KMS-11 (cell line): Measurements from ENCODE around the gene ISCU.
"Not testable (repeated sequence)": the region's sequence is repeated elsewhere in the genome, so short reads cannot be mapped to it uniquely, and the experiment has no call there.

Source experiments
- H2AFZ ChIP-seq: fragments of 200-600 bp; sonication (generic); 2 replicates; pipeline ENCODE4 v1.6.1; 2016; ENCODE audit warnings: antibody characterized with exemption, mixed run types, low read depth
- H3K27ac ChIP-seq: fragments of 200-600 bp; sonication (generic); 2 replicates; pipeline ENCODE4 v1.6.1; 2016; ENCODE audit warnings: mild to moderate bottlenecking, mixed run types
- H3K27me3 ChIP-seq: fragments of 200-600 bp; sonication (generic); 2 replicates; pipeline ENCODE4 v1.6.1; 2017; ENCODE audit warnings: mild to moderate bottlenecking, low read depth, mixed run types, moderate library complexity; ENCODE audit not compliant: insufficient read depth
- H3K36me3 ChIP-seq: fragments of 200-600 bp; sonication (generic); 2 replicates; pipeline ENCODE4 v1.6.1; 2017; ENCODE audit warnings: mild to moderate bottlenecking, mixed run types; ENCODE audit not compliant: insufficient read depth
- H3K4me1 ChIP-seq: fragments of 200-600 bp; sonication (generic); 2 replicates; pipeline ENCODE4 v1.6.1; 2016; ENCODE audit warnings: mild to moderate bottlenecking, low read depth, mixed run types; ENCODE audit not compliant: poor library complexity, severe bottlenecking
- H3K4me2 ChIP-seq: fragments of 200-600 bp; sonication (generic); 2 replicates; pipeline ENCODE4 v1.7.0; 2016; ENCODE audit warnings: mild to moderate bottlenecking, mixed run types
- H3K4me3 ChIP-seq: fragments of 200-600 bp; sonication (generic); IDR thresholded peaks from 2 replicates; pipeline ENCODE4 v1.6.1; 2017; ENCODE audit warnings: low read depth, low read length, mixed read lengths; ENCODE audit not compliant: insufficient read depth
- H3K79me2 ChIP-seq: fragments of 200-600 bp; sonication (generic); 2 replicates; pipeline ENCODE4 v1.6.1; 2016; ENCODE audit warnings: low read depth, mixed run types; ENCODE audit not compliant: insufficient read depth
- H3K9ac ChIP-seq: fragments of 200-600 bp; sonication (generic); 2 replicates; pipeline ENCODE4 v1.6.1; 2016; ENCODE audit warnings: mild to moderate bottlenecking, mixed run types
- H4K20me1 ChIP-seq: fragments of 200-600 bp; sonication (generic); 2 replicates; pipeline ENCODE4 v1.6.1; 2016; ENCODE audit warnings: mild to moderate bottlenecking, mixed run types; ENCODE audit not compliant: insufficient read depth
- CTCF ChIP-seq: fragments of 200-600 bp; sonication (generic); conservative IDR thresholded peaks from 2 replicates; pipeline ENCODE4 v1.6.1; 2017; ENCODE audit warnings: low read depth, mild to moderate bottlenecking, antibody characterized with exemption, low read length, moderate library complexity, mixed read lengths

The ISCU gene

DNA sequence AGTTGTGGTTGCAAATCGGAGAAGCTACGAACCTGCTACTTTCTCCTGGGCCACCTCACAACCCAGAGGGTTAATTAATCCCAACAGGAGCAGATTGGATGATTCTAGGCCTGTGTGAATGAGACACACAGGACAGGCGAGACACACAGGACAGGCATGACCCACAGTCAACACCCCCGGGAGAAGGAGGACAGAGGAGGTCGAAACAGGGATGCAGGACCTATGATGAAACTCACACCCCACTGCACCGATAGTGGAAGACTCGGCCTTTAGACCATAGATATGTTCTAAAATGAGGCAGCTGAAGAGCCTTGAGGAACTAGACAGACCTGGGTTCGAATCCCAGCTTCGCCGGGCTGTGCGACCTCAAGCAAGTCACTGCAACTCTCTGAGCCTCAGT, 23.9 kb downstream of the ISCU start:
- Histone ChIP-seq H3K27ac (no peak overlapping the region), H3K27me3 (no peaks in the 10 kb centered on the region)

DNA sequence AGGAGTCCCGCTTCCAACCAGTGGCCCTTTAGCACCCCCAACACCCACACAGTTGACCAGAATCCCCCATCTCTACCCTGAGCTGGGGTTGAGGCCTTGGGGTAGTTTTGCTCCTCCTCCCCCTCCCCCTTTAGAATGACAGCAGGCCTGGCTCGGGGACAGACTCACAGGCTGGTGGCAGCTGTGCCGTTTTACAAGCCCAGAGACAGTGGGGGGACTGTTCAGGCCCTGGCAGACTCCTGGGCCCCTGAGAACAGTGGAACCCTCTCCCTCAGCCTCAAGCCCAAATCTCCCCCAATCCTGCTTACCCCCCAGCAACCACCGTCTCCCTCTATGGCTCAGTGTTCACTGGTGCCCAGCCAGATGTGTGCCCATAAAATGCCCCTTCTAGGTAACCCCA, 25.4 kb downstream of the ISCU start:
- Histone ChIP-seq H3K27ac (no peak overlapping the region), H3K79me2 (no peaks in the 10 kb centered on the region), H3K36me3 (no peaks in the 10 kb centered on the region), H4K20me1 (no peaks in the 10 kb centered on the region), H3K27me3 (no peaks in the 10 kb centered on the region), H2AFZ (no peak overlapping the region), H3K4me1 (peaks cover 18% of the 10 kb centered on the region), H3K9ac (no peak overlapping the region), H3K4me2 (no peak overlapping the region), H3K4me3 (no peak overlapping the region)
- no peak for TF ChIP-seq CTCF

More for the DNA sequence above, 23.9 kb downstream of the ISCU start:
- H3K4me3 ChIP-seq: no peak overlapping the region
- TF ChIP-seq CTCF: no peak
- no peak overlapping the region for H2AFZ ChIP-seq
- no peaks in the 10 kb centered on the region for H4K20me1 ChIP-seq
- no peaks in the 10 kb centered on the region for H3K79me2 ChIP-seq
- no peaks in the 10 kb centered on the region for H3K36me3 ChIP-seq
- H3K4me2 ChIP-seq: no peak overlapping the region
- H3K4me1 ChIP-seq: peaks cover 18% of the 10 kb centered on the region
- no peak overlapping the region for H3K9ac ChIP-seq

GRCh38 chr12:108589028-108589839, 26.8 kb downstream of the ISCU start:
- Histone ChIP-seq H3K27me3 (no peaks in the 10 kb centered on the region), H3K36me3 (no peaks in the 10 kb centered on the region), H3K9ac (no peak overlapping the region), H3K4me1 (peaks cover 14% of the 10 kb centered on the region), H3K4me3 (no peak overlapping the region), H3K27ac (no peak overlapping the region), H3K79me2 (no peaks in the 10 kb centered on the region), H4K20me1 (no peaks in the 10 kb centered on the region), H2AFZ (no peak overlapping the region), H3K4me2 (no peak overlapping the region)
- no peak for TF ChIP-seq CTCF

- Histone ChIP-seq H3K27ac (no peak overlapping the region), H3K4me2 (no peak overlapping the region), H3K4me1 (peaks cover 14% of the 10 kb centered on the region), H3K9ac (no peak overlapping the region), H2AFZ (no peak overlapping the region), H3K36me3 (no peaks in the 10 kb centered on the region), H4K20me1 (no peaks in the 10 kb centered on the region), H3K79me2 (no peaks in the 10 kb centered on the region), H3K27me3 (no peaks in the 10 kb centered on the region), H3K4me3 (no peak overlapping the region)
- TF ChIP-seq CTCF: no peak
Measured at GRCh38 chr12:108589840-108590229, 27.4 kb downstream of the ISCU start.

DNA sequence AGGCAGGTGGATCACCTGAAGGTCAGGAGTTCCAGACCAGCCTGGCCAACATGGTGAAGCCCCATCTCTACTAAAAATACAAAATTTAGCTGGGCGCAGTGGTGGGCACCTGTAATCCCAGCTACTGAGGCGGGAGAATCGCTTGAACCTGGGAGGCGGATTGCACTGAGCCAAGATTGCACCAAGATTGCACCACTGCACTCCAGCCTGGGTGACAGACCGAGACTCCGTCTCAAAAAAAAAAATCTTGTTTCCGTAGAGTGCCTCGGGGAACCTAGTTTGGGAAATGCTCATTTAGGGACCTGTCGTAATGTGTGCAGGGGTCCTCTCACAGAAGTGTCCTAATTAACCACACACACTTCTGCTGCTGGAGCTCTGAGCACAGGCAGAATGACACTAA, 28.1 kb downstream of the ISCU start:
- not testable (repeated sequence) for H3K79me2 ChIP-seq, H3K27me3 ChIP-seq, H3K4me3 ChIP-seq, H3K36me3 ChIP-seq, H3K9ac ChIP-seq, H2AFZ ChIP-seq, H4K20me1 ChIP-seq, H3K4me2 ChIP-seq, H3K27ac ChIP-seq
- peaks cover 12% of the 10 kb centered on the region for H3K4me1 ChIP-seq
